HL-60/S4 treated with phorbol 12-myristate 13-acetate at 8.2 ng/mL for 4 days and 3 days (cell line): Measurements from ENCODE around the gene ADARB2.
"Not testable (repeated sequence)": the region's sequence is repeated elsewhere in the genome, so short reads cannot be mapped to it uniquely, and the experiment has no call there.

Source experiments
- in situ Hi-C: fragments of 300-500 bp; cut with MboI; formaldehyde crosslinking; loops from 2 replicates; pipeline ENCODE4 v1.15.0; 2022; ENCODE audit warnings: low sequenced_read_pairs

ADARB2 gene

GRCh38 chr10:1219874-1220273, 517.5 kb downstream of the ADARB2 start:
- in situ Hi-C loops: not testable (repeated sequence)

GRCh38 chr10:1217661-1218060, 519.7 kb downstream of the ADARB2 start:
- in situ Hi-C loops: no loop called here

GRCh38 chr10:1217237-1217587, 520.1 kb downstream of the ADARB2 start:
- in situ Hi-C loops: no loop called here

GRCh38 chr10:1216574-1217236, 520.6 kb downstream of the ADARB2 start:
- in situ Hi-C loops: no loop called here

GRCh38 chr10:1215862-1216573, 521.3 kb downstream of the ADARB2 start:
- in situ Hi-C loops: no loop called here

- in situ Hi-C loops: no loop called here
Measured at GRCh38 chr10:1214882-1215540, 522.3 kb downstream of the ADARB2 start.

GRCh38 chr10:1214071-1214675, 523.2 kb downstream of the ADARB2 start:
- in situ Hi-C loops: no loop called here

- in situ Hi-C loops: no loop called here
Measured at GRCh38 chr10:1213252-1214070, 523.9 kb downstream of the ADARB2 start.

- in situ Hi-C loops: no loop called here
Measured at GRCh38 chr10:1212571-1213141, 524.7 kb downstream of the ADARB2 start.

GRCh38 chr10:1211844-1212570, 525.3 kb downstream of the ADARB2 start:
- in situ Hi-C loops: no loop called here

GRCh38 chr10:1210667-1211066, 526.7 kb downstream of the ADARB2 start:
- in situ Hi-C loops: no loop called here

- in situ Hi-C loops: no loop called here
Measured at GRCh38 chr10:1209355-1209979, 527.9 kb downstream of the ADARB2 start.

GRCh38 chr10:1208366-1209311, 528.7 kb downstream of the ADARB2 start:
- in situ Hi-C loops: no loop called here

- in situ Hi-C loops: no loop called here
Measured at GRCh38 chr10:1206601-1207000, 530.7 kb downstream of the ADARB2 start.

GRCh38 chr10:1206101-1206500, 531.2 kb downstream of the ADARB2 start:
- in situ Hi-C loops: no loop called here

- in situ Hi-C loops: no loop called here
Measured at GRCh38 chr10:1205450-1206030, 531.8 kb downstream of the ADARB2 start.

GRCh38 chr10:1204434-1205326, 532.6 kb downstream of the ADARB2 start:
- in situ Hi-C loops: no loop called here
